Right ventricle myocardium superior (tissue), 1 donor: Measurements from ENCODE around the gene NXPE4. TPM values are rescaled to one million over a fixed set of nuclear protein-coding genes. Genes with fewer than 3 reads are reported as not detected.

Source experiments
- ATAC-seq: fragments of 200-7000 bp; cut with Tn5 transposase; one replicate; pipeline ENCODE4 v1.9.1; 2020; ENCODE audit warnings: mild to moderate bottlenecking; ENCODE audit not compliant: poor library complexity
- DNase-seq: peaks from one replicate; pipeline ENCODE4 v3.0.0-alpha.2; 2020
- intact Hi-C: fragments of 100-400 bp; cut with DNase I; formaldehyde crosslinking; loops from one replicate; pipeline ENCODE4 v1.11.2; 2022
- total RNA-seq: library from RNA; stranded (reverse); fragmentation: NEBNext Ultra II Directional; extraction: Animal tissue kit (Norgen Biotek cat#: 25700); gene quantifications from one replicate; pipeline ENCODE4 v1.2.1, GENCODE V29; 2021
- donor health status: DM: no; HTN: yes; CAD: no; lungs with severe emphysema.

Gene NXPE4
- total RNA-seq, 1 donor from 2014 or later = not detected

DNA sequence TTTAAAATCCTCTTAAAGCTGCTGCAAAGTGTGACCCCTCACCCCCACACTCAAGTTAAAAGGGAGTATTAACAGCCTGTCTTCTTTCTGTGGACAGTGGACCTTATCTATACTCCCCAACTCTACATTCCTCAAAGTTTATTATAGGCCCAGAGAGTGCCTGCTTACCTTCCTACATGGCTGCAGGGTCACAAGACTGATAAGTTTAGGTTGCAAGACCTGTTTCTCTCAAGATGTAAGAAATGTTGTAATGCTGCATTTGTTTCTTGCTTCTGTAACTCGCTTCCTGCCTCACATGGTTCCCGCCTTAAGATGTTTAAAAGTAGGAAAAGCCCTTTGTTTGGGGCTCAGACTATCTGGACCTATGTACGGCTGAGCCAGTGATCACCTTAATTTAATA, 25.8 kb downstream of the NXPE4 start:
- ATAC-seq (no peak), DNase-seq (no peak)
- intact Hi-C loops = no loop called here

DNA sequence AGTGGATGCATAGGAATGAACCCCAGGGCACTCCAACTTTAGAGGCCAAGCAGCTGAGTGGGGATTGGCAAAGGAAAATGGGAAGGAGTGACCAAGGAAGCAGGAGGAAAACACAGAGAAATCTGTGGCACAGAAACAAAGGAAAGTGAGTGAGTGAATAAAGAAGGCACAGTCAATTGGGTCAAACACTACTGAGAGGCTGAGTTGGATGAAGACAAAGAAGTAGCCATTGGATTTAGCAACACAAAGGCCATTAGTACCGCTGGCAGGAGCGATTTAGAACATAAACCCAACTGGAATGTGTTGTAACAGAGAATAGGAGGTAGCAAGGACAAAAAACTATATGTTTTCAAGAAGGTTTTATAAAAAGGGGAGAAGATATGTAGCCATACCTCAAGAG, 29.3 kb downstream of the NXPE4 start:
- intact Hi-C loops = no loop called here
- DNase-seq (no peak), ATAC-seq (no peak)

DNA sequence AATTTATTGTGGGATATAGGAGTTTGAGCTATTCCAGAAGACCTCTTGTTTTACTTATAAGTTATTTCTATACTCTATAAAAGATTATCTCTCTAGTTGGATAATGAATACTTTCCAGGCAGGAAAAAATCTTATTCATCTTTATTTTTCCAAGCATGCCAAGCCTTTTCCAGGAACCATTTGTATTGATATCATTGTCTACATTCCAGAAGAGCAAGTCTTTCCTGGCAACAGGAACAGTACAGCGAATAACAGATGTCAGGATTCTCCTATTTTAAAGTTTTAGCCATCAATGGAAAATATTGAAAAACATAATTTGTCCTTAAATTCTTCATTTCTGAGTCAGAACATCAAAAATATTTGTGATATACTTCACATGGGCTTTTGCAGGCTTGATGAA, 30.8 kb downstream of the NXPE4 start:
- DNase-seq = no peak
- intact Hi-C loops = no loop called here
- ATAC-seq = no peak

DNA sequence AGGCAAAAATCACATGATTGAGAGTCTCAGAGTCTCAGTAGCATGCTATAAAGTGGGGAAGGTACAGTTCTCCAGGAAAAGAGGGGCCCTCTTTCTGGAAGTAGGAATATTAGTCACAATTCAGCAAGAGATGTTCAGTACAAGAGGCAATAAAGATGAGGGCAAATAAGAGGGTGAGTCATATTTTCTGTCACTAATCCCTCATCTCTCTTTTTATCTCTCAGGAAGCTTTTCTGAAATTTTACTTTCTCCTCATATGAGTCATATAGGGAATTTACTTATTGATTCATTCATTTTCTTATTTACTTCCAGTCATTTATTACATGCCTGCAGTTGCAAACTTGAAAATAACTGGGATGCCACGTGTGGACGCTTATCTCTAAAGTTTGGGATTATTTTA, 32.5 kb downstream of the NXPE4 start:
- intact Hi-C loops = no loop called here
- ATAC-seq = no peak
- DNase-seq = no peak

DNA sequence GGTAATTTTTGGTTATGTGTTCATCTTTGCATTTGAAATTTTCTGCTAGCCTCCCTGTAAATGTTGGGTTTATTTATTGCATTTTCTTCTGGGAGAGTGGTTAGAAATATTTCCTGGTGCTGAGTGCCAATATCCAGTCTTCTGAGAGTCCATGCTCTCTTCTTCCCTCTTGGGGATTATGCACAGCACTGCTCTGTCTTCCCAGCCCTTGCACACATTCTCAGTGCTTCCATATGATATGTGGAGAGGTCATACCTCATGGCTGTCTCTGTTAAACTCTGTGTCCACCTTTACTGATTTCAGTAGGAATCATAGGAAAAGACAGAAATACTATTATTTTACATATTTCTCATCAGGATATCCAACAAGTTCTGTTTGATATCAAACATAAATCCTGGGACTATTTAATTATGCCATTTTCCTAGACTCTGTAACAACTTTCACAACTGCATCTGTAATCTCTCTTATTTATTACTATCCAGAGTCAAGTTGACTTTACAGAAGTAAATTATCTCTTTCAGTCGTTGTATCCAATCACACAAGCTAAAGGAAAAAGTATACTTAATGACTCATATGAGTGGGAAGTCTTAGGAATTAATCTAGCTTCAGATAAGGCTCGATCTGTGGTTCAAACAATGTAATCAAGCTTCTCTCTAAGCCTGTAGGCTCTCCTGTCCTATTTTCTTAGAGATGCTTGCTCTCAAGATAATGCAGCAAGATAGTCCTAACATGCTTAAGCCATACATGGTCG, 33.2 kb downstream of the NXPE4 start:
- DNase-seq (no peak), ATAC-seq (no peak)
- intact Hi-C loops = no loop called here

DNA sequence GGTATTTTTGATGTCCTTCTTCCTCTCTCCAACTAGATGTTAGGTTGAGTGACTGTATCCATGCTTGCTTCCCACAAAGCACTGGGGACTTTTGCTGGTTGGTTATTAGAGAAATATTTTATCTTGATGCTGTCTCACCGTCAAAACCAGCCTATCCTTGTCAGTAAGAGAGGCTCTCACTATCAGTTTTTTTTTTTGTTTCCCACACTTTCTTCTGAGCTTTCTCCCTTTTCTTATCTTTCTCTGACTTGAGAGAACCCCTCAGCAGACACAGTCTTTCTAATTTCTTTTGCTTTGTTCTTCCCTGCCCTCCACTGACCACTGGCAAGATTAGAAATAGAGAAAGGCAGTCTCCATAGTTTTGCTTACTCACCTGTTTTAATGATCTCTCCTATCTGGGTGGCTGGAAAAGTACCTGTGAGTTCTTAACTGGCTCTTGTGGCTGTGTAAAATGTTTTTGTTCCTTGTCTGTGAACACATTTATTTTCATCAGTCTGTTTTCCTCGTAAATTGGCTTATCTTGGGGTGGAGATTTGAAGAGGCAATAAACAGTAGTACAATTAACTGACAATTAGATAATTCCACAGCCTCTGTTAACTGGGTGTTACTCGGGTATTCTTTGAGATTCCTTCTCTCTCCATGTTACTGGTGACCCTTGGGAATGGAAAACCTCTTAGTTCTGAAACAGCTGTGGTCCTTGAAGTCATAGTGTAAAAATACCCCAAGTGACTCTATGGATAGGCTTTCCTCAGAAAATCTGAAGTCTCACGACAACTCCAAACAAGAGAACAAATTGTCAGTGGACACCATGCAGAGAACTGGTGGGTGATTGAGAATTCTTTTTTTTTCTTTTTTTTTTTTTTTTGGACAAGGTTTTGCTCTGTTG, 35.9 kb downstream of the NXPE4 start, which contains the start of gene NXPE1:
NXPE1 (minus strand) TSS at position 457 of the 886 bp plus-strand sequence. CDS start 8,680 bp downstream, outside the sequence.
- ATAC-seq (no peak), DNase-seq (no peak)
- intact Hi-C loops = no loop called here

DNA sequence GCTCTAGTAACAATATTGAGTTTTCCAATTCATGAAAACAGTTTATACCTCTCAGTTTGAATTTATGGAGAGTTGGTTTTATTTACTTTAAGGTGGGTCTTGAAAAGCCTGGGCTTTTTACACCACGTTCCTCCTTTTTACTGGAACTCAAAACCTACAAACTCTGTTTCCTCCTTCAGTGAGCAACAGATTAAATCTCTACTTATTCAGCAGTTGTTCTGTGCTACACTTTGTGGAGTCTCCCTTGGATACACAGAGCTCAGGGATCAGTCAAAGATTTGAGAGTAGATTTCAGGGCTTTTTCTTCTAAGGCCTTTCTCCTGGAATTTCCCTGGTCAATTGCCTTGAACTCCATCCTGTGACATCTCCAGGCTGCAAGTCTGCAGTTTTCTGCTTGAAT, 39.5 kb downstream of the NXPE4 start:
- intact Hi-C loops = no loop called here
- ATAC-seq = no peak
- DNase-seq = no peak

DNA sequence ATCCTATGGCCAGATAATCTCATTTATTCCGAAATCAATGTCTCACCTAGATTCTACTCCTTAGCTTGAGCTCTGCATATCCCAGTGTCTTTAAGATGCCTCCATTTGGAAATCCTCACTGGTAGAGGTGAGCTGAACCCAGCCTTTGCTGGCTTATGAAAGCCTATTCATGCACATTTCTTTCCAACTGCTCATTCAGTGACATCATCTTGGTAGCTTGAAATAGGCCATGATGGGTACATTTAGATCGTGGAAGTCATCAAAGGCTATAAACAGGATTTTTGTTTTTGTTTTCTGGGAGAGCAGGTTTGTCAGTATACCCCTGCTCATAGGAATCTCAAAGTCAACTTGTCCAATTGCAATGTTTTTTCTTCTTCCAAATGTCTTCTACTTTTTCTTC, 41.9 kb downstream of the NXPE4 start:
- DNase-seq (no peak), ATAC-seq (no peak)
- intact Hi-C loops = no loop called here

DNA sequence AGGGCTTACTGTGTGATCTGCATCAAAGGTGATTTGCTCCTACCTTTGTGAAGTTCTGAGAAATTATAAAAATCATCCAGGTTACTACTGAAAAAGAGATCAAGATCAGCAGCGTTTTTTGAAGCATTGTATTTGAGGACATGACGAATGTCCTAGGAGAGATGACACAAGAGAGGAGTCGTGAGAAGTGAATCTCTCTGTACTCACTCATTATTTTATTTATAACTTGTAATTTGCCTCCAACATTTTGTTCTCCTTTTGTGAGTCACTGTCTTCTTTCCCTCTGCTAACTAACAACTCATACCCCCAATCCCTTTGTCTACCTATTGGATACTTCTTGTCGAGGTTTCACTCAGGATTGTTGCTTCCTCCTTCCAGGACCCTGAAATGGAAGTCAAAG, 44.5 kb downstream of the NXPE4 start:
- DNase-seq (no peak), ATAC-seq (no peak)
- intact Hi-C loops = no loop called here

DNA sequence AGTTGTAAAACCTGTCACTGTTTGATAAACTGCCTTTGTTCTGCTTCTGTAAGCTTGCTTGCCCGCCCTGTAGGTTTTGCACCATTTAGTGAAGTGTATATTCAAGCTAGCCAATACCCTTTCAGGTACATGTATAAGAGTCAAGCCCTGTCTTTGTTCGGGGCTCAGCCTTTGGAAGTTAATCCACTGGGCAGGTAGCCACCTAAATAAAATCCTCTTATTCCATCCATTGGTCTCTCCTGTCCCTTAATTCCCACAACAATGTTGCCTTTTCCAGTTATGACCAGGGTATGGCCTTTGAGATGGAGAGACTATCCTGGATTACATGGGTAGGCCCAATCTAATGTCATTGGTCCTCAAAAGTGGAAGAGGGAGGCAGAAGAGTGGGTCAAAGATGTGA, 69.9 kb downstream of the NXPE4 start:
- intact Hi-C loops = no loop called here
- no peak for DNase-seq
- no peak for ATAC-seq

DNA sequence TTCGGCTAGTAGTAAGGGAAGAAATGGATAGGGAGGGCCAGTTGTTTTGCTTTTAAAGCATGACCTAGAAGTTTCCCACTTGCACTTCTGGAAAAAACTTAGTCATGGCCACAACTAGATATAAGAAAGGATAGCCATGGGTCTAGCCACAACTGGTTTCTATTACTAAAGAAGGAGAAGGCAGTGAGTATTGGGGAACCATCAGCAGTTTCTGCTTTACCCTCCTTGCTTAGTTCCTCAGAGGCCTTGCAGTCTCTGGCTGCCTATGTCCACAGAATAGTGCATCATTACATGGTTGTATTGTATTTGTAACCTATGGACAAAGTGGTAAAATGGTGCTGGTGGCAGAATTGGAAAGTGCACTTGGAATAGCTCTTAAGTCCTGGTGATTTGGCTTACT, 71.5 kb downstream of the NXPE4 start:
- intact Hi-C loops = no loop called here
- no peak for ATAC-seq
- DNase-seq = no peak

DNA sequence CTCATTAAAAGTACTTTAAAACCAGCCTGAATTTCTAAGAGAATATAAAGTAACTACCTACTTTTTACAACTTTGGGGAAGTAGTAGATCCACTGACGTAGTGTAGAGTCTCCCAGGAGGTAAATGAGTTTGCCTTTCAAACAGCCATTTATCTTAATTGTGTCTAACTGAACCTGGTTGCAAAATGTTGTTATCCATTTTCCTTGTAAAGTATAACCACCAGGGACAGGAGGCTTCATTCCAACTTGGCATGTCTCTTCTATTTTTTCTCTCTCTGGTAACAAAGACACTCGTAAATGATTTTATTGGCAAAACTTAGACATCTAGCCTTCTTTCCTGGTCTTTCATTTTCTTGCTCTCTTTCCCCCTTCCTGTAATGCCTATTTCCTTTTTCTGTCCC, 72.8 kb downstream of the NXPE4 start:
- ATAC-seq = peak; percentile 34
- intact Hi-C loops = no loop called here

More for the DNA sequence above, 72.8 kb downstream of the NXPE4 start:
- DNase-seq = no peak

Other genes with a start within 250 kb of the NXPE4 start
- 8.9 TPM for gene C11orf71, start 195.3 kb downstream of the NXPE4 start, total RNA-seq
- 20.5 TPM for gene RBM7, start 195.1 kb downstream of the NXPE4 start, total RNA-seq
- 165 TPM for gene REXO2, start 156.3 kb downstream of the NXPE4 start, total RNA-seq
- gene NXPE1, start 35.9 kb downstream of the NXPE4 start, total RNA-seq = not detected
- not detected for gene NXPE2, start 82.7 kb upstream of the NXPE4 start, total RNA-seq